Measurements from ENCODE around the gene TBC1D4.

GRCh38 chr13:75405976-75406703 is 75.8 kb downstream of the TBC1D4 start:
- TF ChIP-seq CTCF (IDR thresholded peaks at IDR 0.05) (no peak), POLR2A (IDR thresholded peaks at IDR 0.05) (no peak), POLR2AphosphoS5 (IDR thresholded peaks at IDR 0.05) (no peak)

Measured in prostate gland (tissue), 2 donors.